Measurements from ENCODE around the gene KCNH3. TPM values are rescaled to one million over a fixed set of nuclear protein-coding genes. Genes with fewer than 3 reads are reported as not detected.

The KCNH3 gene
- total RNA-seq, 1 experiment from 2014 or later = 0.26 TPM

GRCh38 chr12:49557187-49557916 lies 18.5 kb downstream of the KCNH3 start:
- no peaks in the 10 kb centered on the region for H3K27me3 ChIP-seq (ENCODE audit: insufficient read depth, low read length)
- no peak overlapping the region for H3K9ac ChIP-seq (ENCODE audit: extremely low read depth, insufficient read length, low read length)
- H3K23ac ChIP-seq (ENCODE audit: insufficient read length, low read depth, low read length) = no peak overlapping the region
- Mint-ChIP-seq H3K27ac (no peak overlapping the region), H3K36me3 (ENCODE audit: insufficient read depth in 1 of 3, low read depth in 3 of 3) (peaks cover 21 to 47% (median 42%) of the 10 kb centered on the region in 3 experiments; a peak in 6 of 7 replicates), H3K27me3 (ENCODE audit: low read depth) (peaks cover 8% of the 10 kb centered on the region), H3K4me1 (no peaks in the 10 kb centered on the region), H3K4me3 (no peak overlapping the region), H3K9me3 (no peaks in the 10 kb centered on the region; a peak in 1 of 5 replicates)
- H3K79me2 ChIP-seq (ENCODE audit: insufficient read depth, low read length) = no peaks in the 10 kb centered on the region
- H3K4me1 ChIP-seq (ENCODE audit: insufficient read depth, low read length) = no peaks in the 10 kb centered on the region
- H3K4ac ChIP-seq (ENCODE audit: low read depth, low read length) = no peak overlapping the region
- H2BK12ac ChIP-seq (ENCODE audit: insufficient read length, low read depth, low read length) = no peak overlapping the region
- no peak overlapping the region for H2AFZ ChIP-seq (ENCODE audit: low read length)
- H3K27ac ChIP-seq (ENCODE audit: insufficient read length, low read depth, low read length) = no peak overlapping the region
- H2BK120ac ChIP-seq (ENCODE audit: low read depth, low read length, poor library complexity, severe bottlenecking) = no peak overlapping the region
- no peak overlapping the region for H2BK5ac ChIP-seq (ENCODE audit: insufficient read length, low read length)
- H4K8ac ChIP-seq (replicated peaks; ENCODE audit: insufficient read length, low read depth, low read length) = no peak overlapping the region
- no peak for TF ChIP-seq CTCF (conservative IDR thresholded peaks at IDR 0.05)
- no peak overlapping the region for H2BK15ac ChIP-seq (ENCODE audit: low read depth, low read length)
- H4K5ac ChIP-seq (ENCODE audit: insufficient read length, low read depth, low read length) = no peak overlapping the region
- no peak for DNase-seq
- no peak overlapping the region for H3K18ac ChIP-seq (ENCODE audit: insufficient read length, low read depth, low read length)
- H3K4me2 ChIP-seq (ENCODE audit: insufficient read depth, insufficient read length, low read length) = no peak overlapping the region
- H2BK20ac ChIP-seq (ENCODE audit: low read depth, low read length, poor library complexity, severe bottlenecking) = no peak overlapping the region
- WGBS (ENCODE audit: extremely low coverage, insufficient read length, low lambda C conversion rate) = no CpG with 5 or more reads among the region's 18 CpGs
- H3K23me2 ChIP-seq (ENCODE audit: insufficient read length, low read depth, low read length, poor library complexity, severe bottlenecking) = no peaks in the 10 kb centered on the region
- no peaks in the 10 kb centered on the region for H4K20me1 ChIP-seq (ENCODE audit: control insufficient read depth, insufficient read depth, insufficient read length)
- no peaks in the 10 kb centered on the region for H3K9me3 ChIP-seq (ENCODE audit: control insufficient read depth, low read depth, low read length)
- no peak overlapping the region for H3K14ac ChIP-seq (ENCODE audit: insufficient read depth, low read length)
- no peak overlapping the region for H2AK5ac ChIP-seq (ENCODE audit: insufficient read length, low read length)
- no peak overlapping the region for H3T11ph ChIP-seq (ENCODE audit: low read length)
- H3K79me1 ChIP-seq (ENCODE audit: insufficient read depth, low read depth, low read length, poor library complexity, severe bottlenecking) = no peaks in the 10 kb centered on the region
- no peak overlapping the region for H4K91ac ChIP-seq (ENCODE audit: insufficient read length, low read depth, low read length)
- no peak overlapping the region for H3K56ac ChIP-seq (ENCODE audit: insufficient read length, low read depth, low read length)

Measured in H9 (cell line).